NCI-H1048 (cell line): ENCODE results near the gene ZNF91.
A peak's percentile ranks its signal among the peaks of the same experiment; 100 is the strongest.
"Not testable (repeated sequence)": the region's sequence is repeated elsewhere in the genome, so short reads cannot be mapped to it uniquely, and the experiment has no call there.

Experiments used
- DNase-seq: peaks from one replicate; lab custom pipeline; 2025; lab: John Stamatoyannopoulos, UW

Gene ZNF91

GRCh38 chr19:23395041-23395721 is at the start of gene ZNF91:
Gene ZNF91, minus strand, starts transcription at chr19:23395471. Its CDS starts 117 bp downstream, at chr19:23395354.
- peak; percentile 83 for DNase-seq

GRCh38 chr19:23440791-23441190 is 45.5 kb upstream of the ZNF91 start:
- DNase-seq, result no peak

GRCh38 chr19:23440207-23440606 is 44.9 kb upstream of the ZNF91 start:
- DNase-seq, result no peak

GRCh38 chr19:23439623-23440022 is 44.4 kb upstream of the ZNF91 start:
- DNase-seq, result no peak

- no peak for DNase-seq
Measured at GRCh38 chr19:23437901-23438300, 42.6 kb upstream of the ZNF91 start.

- DNase-seq, result no peak
Measured at GRCh38 chr19:23436944-23437343, 41.7 kb upstream of the ZNF91 start.

GRCh38 chr19:23436318-23436717 is 41.0 kb upstream of the ZNF91 start:
- DNase-seq, result no peak

GRCh38 chr19:23420824-23421223 is 25.6 kb upstream of the ZNF91 start:
- DNase-seq, result no peak

GRCh38 chr19:23419261-23419660 is 24.0 kb upstream of the ZNF91 start:
- DNase-seq, result not testable (repeated sequence)

- no peak for DNase-seq
Measured at GRCh38 chr19:23415561-23416191, 20.4 kb upstream of the ZNF91 start.

- no peak for DNase-seq
Measured at GRCh38 chr19:23415034-23415433, 19.8 kb upstream of the ZNF91 start.

- DNase-seq, result no peak
Measured at GRCh38 chr19:23410155-23410554, 14.9 kb upstream of the ZNF91 start.

GRCh38 chr19:23409392-23410048 is 14.2 kb upstream of the ZNF91 start:
- no peak for DNase-seq

- DNase-seq, result no peak
Measured at GRCh38 chr19:23407616-23408133, 12.4 kb upstream of the ZNF91 start.

- no peak for DNase-seq
Measured at GRCh38 chr19:23406721-23407120, 11.4 kb upstream of the ZNF91 start.

- DNase-seq, result no peak
Measured at GRCh38 chr19:23406091-23406490, 10.8 kb upstream of the ZNF91 start.

- DNase-seq, result no peak
Measured at GRCh38 chr19:23404676-23405075, 9.4 kb upstream of the ZNF91 start.

- DNase-seq, result no peak
Measured at GRCh38 chr19:23403581-23404324, 8.5 kb upstream of the ZNF91 start.

- DNase-seq, result no peak
Measured at GRCh38 chr19:23403052-23403451, 7.8 kb upstream of the ZNF91 start.

GRCh38 chr19:23402388-23402787 is 7.1 kb upstream of the ZNF91 start:
- DNase-seq, result no peak

GRCh38 chr19:23401086-23401610 is 5.9 kb upstream of the ZNF91 start:
- no peak for DNase-seq

GRCh38 chr19:23399443-23399842 is 4.2 kb upstream of the ZNF91 start:
- no peak for DNase-seq
